Right lobe of liver (tissue), 4 donors: ENCODE results near the gene SOHLH1.

ENCODE experiments used
- CTCF ChIP-seq, 4 donors: fragments of 200-600 bp in 3 of 4; fragments of 450-650 bp in 1 of 4; IDR thresholded peaks; one replicate each; pipeline versions ENCODE4 v1.5.1 to v1.8.0; 2016 to 2022; ENCODE audit warnings: antibody characterized with exemption in 4 of 4, mild to moderate bottlenecking in 2 of 4
- POLR2A ChIP-seq: fragments of 450-650 bp; IDR thresholded peaks from one replicate; pipeline ENCODE4 v1.6.1; 2017; ENCODE audit warnings: antibody characterized with exemption, mild to moderate bottlenecking
- donor health status: DM: no; HTN: no; CAD: no.
- donor health status: DM: no; HTN: no; CAD: no.
- donor health status: DM: no; HTN: yes; CAD: no.

GRCh38 chr9:135676891-135677290, 22.4 kb downstream of the SOHLH1 start:
- no peak for TF ChIP-seq CTCF (IDR thresholded peaks at IDR 0.05)
- TF ChIP-seq POLR2A = no peak
